Measurements from ENCODE around the gene ZNF304. TPM values are rescaled to one million over a fixed set of nuclear protein-coding genes. Genes with fewer than 3 reads are reported as not detected.

Gene ZNF304
- total RNA-seq, 4 donors from 2014 or later: 5.1 to 7.6 (median 6.0) TPM

DNA sequence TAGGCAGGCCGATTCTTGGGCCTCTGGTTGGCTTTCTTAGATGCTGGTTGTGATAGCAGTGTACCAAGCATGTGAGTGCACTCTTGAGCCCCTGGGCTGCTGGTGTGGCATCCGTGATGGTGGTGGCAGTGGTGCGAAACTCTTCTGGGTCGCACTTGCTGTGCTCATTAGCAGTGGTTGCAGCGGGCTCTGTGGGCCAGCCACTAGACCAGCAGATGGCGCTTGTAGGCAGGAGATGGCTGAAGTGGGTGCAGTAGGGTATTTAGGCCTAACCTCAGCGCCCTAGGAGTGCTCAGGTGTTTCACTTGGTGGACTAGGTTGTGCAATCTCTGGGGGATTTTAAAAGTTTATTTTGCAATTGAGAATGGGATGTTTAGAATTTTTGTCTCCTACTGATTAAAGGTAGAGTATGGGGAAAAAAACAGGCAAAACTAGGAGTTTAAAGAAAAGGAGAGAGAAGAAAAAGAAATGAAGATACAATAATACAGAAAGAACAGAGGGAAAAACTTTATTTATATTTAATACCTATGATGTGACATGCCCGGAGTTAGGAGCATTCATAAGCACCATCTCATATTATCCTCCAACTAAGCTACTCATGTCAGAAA, 55.5 kb downstream of the ZNF304 start:
- DNase-seq (ENCODE audit: low spot score in 2 of 2): no peak
- WGBS, 2 donors: 10 to 13% methylated on average over 8 of the region's 8 CpGs
- Histone ChIP-seq H3K36me3 (peaks cover 0 to 24% (median 0%) of the 10 kb centered on the region in 3 donors), H3K4me1 (peaks cover 0 to 9% (median 2%) of the 10 kb centered on the region in 4 donors), H3K4me3 (no peak overlapping the region), H3K27me3 (no peaks in the 10 kb centered on the region), H3K27ac (no peak overlapping the region), H3K9me3 (peaks cover 0 to 53% (median 6%) of the 10 kb centered on the region in 4 donors)
- TF ChIP-seq, protein P1, sequence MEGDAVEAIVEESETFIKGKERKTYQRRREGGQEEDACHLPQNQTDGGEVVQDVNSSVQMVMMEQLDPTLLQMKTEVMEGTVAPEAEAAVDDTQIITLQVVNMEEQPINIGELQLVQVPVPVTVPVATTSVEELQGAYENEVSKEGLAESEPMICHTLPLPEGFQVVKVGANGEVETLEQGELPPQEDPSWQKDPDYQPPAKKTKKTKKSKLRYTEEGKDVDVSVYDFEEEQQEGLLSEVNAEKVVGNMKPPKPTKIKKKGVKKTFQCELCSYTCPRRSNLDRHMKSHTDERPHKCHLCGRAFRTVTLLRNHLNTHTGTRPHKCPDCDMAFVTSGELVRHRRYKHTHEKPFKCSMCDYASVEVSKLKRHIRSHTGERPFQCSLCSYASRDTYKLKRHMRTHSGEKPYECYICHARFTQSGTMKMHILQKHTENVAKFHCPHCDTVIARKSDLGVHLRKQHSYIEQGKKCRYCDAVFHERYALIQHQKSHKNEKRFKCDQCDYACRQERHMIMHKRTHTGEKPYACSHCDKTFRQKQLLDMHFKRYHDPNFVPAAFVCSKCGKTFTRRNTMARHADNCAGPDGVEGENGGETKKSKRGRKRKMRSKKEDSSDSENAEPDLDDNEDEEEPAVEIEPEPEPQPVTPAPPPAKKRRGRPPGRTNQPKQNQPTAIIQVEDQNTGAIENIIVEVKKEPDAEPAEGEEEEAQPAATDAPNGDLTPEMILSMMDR (IDR thresholded peaks at IDR 0.05): peak in 2 of 5 experiments; percentile 16 to 45
- no peak for TF ChIP-seq EP300 (IDR thresholded peaks at IDR 0.05)

Other genes starting within 250 kb of the ZNF304 start
- not detected for gene USP29, start 231.3 kb upstream of the ZNF304 start, total RNA-seq
- gene ZIM3, start 206.1 kb upstream of the ZNF304 start, total RNA-seq: not detected
- 1 to 10 TPM in 1 of 4 donors, not detected in 3; 5.5 TPM for gene DUXA, start 183.8 kb upstream of the ZNF304 start, total RNA-seq
- gene ZNF264, start 159.8 kb upstream of the ZNF304 start, total RNA-seq: 10 to 100 TPM; 37.8 to 75.6 (median 55.6) TPM
- gene AURKC, start 120.2 kb upstream of the ZNF304 start, total RNA-seq: 1 to 10 TPM in 3 of 4 donors, not detected in 1; 1.0 to 5.2 (median 1.8) TPM
- 10 to 100 TPM; 16.2 to 24.7 (median 20.3) TPM for gene ZNF805, start 110.6 kb upstream of the ZNF304 start, total RNA-seq
- 10 to 100 TPM; 68.4 to 94.3 (median 85.1) TPM for gene ZNF460, start 70.8 kb upstream of the ZNF304 start, total RNA-seq
- gene ZNF543, start 30.8 kb upstream of the ZNF304 start, total RNA-seq: 10 to 100 TPM in 1 of 4 donors, 1 to 10 TPM in 3; 7.3 to 10.6 (median 7.9) TPM
- 10 to 100 TPM in 3 of 4 donors, 1 to 10 TPM in 1; 4.8 to 20.6 (median 18.8) TPM for gene TRAPPC2B, start 12.3 kb downstream of the ZNF304 start, total RNA-seq
- 1 to 10 TPM in 2 of 4 donors, under 1 TPM in 2; 0.78 to 1.8 (median 1.1) TPM for gene ZNF547, start 12.3 kb downstream of the ZNF304 start, total RNA-seq
- 10 to 100 TPM; 19.8 to 40.0 (median 31.2) TPM for gene ZNF548, start 38.6 kb downstream of the ZNF304 start, total RNA-seq
- 10 to 100 TPM in 3 of 4 donors, 1 to 10 TPM in 1; 9.4 to 27.3 (median 14.9) TPM for gene ZNF17, start 59.9 kb downstream of the ZNF304 start, total RNA-seq
- gene ZNF749, start 84.1 kb downstream of the ZNF304 start, total RNA-seq: 1 to 10 TPM; 3.1 to 7.8 (median 4.5) TPM
- 1 to 10 TPM in 3 of 4 donors, under 1 TPM in 1; 0.60 to 2.6 (median 1.2) TPM for gene VN1R1, start 105.9 kb downstream of the ZNF304 start, total RNA-seq
- 10 to 100 TPM in 3 of 4 donors, 1 to 10 TPM in 1; 9.3 to 19.2 (median 13.6) TPM for gene ZNF772, start 126.3 kb downstream of the ZNF304 start, total RNA-seq
- 10 to 100 TPM; 10.5 to 42.6 (median 16.2) TPM for gene ZNF419, start 136.5 kb downstream of the ZNF304 start, total RNA-seq
- 10 to 100 TPM in 3 of 4 donors, 1 to 10 TPM in 1; 2.6 to 31.8 (median 16.0) TPM for gene ZNF773, start 148.7 kb downstream of the ZNF304 start, total RNA-seq
- 1 to 10 TPM; 4.9 to 5.7 (median 5.0) TPM for gene ZNF549, start 176.1 kb downstream of the ZNF304 start, total RNA-seq
- 10 to 100 TPM in 1 of 4 donors, 1 to 10 TPM in 3; 6.6 to 11.0 (median 8.0) TPM for gene ZNF550, start 208.6 kb downstream of the ZNF304 start, total RNA-seq
- 1 to 10 TPM; 2.4 to 6.0 (median 2.6) TPM for gene ZNF416, start 227.6 kb downstream of the ZNF304 start, total RNA-seq
- gene ZIK1, start 232.9 kb downstream of the ZNF304 start, total RNA-seq: 1 to 10 TPM; 3.0 to 7.6 (median 5.0) TPM
- gene ZNF530, start 248.6 kb downstream of the ZNF304 start, total RNA-seq: 1 to 10 TPM; 1.3 to 9.6 (median 3.0) TPM